Activated naive CD4-positive, alpha-beta T cell treated with anti-CD3 and anti-CD28 coated beads, Interleukin-2, amount 50 U/mL, for 72 hours (primary cell): ENCODE measurements around the gene RIC3. TPM values are rescaled to one million over a fixed set of nuclear protein-coding genes. Genes with fewer than 3 reads are reported as not detected.

Source experiments
- ATAC-seq, 2 donors: fragments of 150-1000 bp; cut with Tn5 transposase; 2 replicates each; pipeline ENCODE4 v1.10.0; 2021; ENCODE audit warnings: mild to moderate bottlenecking in 2 of 2, moderate library complexity in 2 of 2
- DNase-seq, 2 donors: peaks; one replicate each; pipeline ENCODE4 v3.0.0; 2021 to 2022; ENCODE audit warnings: low spot score in 2 of 2
- H3K27ac Mint-ChIP-seq, 2 donors: one replicate each; pipeline ENCODE4 v1.8.0; 2022; ENCODE audit warnings: mild to moderate bottlenecking in 2 of 2, mixed read lengths in 2 of 2
- H3K36me3 Mint-ChIP-seq, 2 donors: one replicate each; pipeline ENCODE4 v1.8.0; 2022; ENCODE audit warnings: mixed read lengths in 2 of 2
- H3K9me3 Mint-ChIP-seq, 2 donors: one replicate each; pipeline ENCODE4 v1.8.0; 2022; ENCODE audit warnings: mixed read lengths in 2 of 2
- total RNA-seq, 2 donors: library from RNA; stranded (reverse); gene quantifications; one replicate each; pipeline ENCODE4 v1.2.3, GENCODE V29; 2022

RIC3 gene
- total RNA-seq, 2 donors from 2014 or later, result 12.1 to 19.7 TPM

GRCh38 chr11:8068605-8069221, 100.1 kb downstream of the RIC3 start:
- no peaks in the 10 kb centered on the region for H3K36me3 Mint-ChIP-seq
- H3K27ac Mint-ChIP-seq, result peak overlapping the region in 1 of 2 donors; percentile 40
- DNase-seq, result peak in 1 of 2 donors; percentile 33
- no peaks in the 10 kb centered on the region for H3K9me3 Mint-ChIP-seq
- no peak for ATAC-seq

GRCh38 chr11:8067929-8068575, 100.8 kb downstream of the RIC3 start:
- Mint-ChIP-seq H3K36me3 (no peaks in the 10 kb centered on the region), H3K27ac (no peak overlapping the region), H3K9me3 (no peaks in the 10 kb centered on the region)
- peak in 1 of 2 donors; percentile 50 for DNase-seq
- ATAC-seq, result no peak

GRCh38 chr11:8067567-8067928, 101.3 kb downstream of the RIC3 start:
- DNase-seq (peak in 1 of 2 donors; percentile 14), ATAC-seq (no peak)
- no peaks in the 10 kb centered on the region for H3K36me3 Mint-ChIP-seq
- H3K9me3 Mint-ChIP-seq, result no peaks in the 10 kb centered on the region
- no peak overlapping the region for H3K27ac Mint-ChIP-seq

- ATAC-seq, result no peak
- no peaks in the 10 kb centered on the region for H3K9me3 Mint-ChIP-seq
- peak in 1 of 2 donors; percentile 45 for DNase-seq
- no peak overlapping the region for H3K27ac Mint-ChIP-seq
- H3K36me3 Mint-ChIP-seq, result no peaks in the 10 kb centered on the region
Observed at GRCh38 chr11:8066911-8067455, 101.8 kb downstream of the RIC3 start.

GRCh38 chr11:8066036-8066910, 102.6 kb downstream of the RIC3 start:
- peak in 1 of 2 donors; percentile 48 for DNase-seq
- ATAC-seq, result no peak
- H3K9me3 Mint-ChIP-seq, result no peaks in the 10 kb centered on the region
- no peak overlapping the region for H3K27ac Mint-ChIP-seq
- H3K36me3 Mint-ChIP-seq, result no peaks in the 10 kb centered on the region

GRCh38 chr11:8065031-8065430, 103.8 kb downstream of the RIC3 start:
- no peaks in the 10 kb centered on the region for H3K9me3 Mint-ChIP-seq
- H3K36me3 Mint-ChIP-seq, result no peaks in the 10 kb centered on the region
- no peak for ATAC-seq
- DNase-seq, result peak in 1 of 2 donors; percentile 25
- H3K27ac Mint-ChIP-seq, result no peak overlapping the region

- ATAC-seq, result no peak
- no peaks in the 10 kb centered on the region for H3K36me3 Mint-ChIP-seq
- H3K9me3 Mint-ChIP-seq, result no peaks in the 10 kb centered on the region
- H3K27ac Mint-ChIP-seq, result no peak overlapping the region
- DNase-seq, result peak in 1 of 2 donors; percentile 11
Observed at GRCh38 chr11:8063324-8063723, 105.5 kb downstream of the RIC3 start.

GRCh38 chr11:8062781-8063257, 106.0 kb downstream of the RIC3 start:
- no peaks in the 10 kb centered on the region for H3K9me3 Mint-ChIP-seq
- no peak overlapping the region for H3K27ac Mint-ChIP-seq
- no peaks in the 10 kb centered on the region for H3K36me3 Mint-ChIP-seq
- DNase-seq (peak in 1 of 2 donors; percentile 31), ATAC-seq (no peak)

GRCh38 chr11:8061555-8062428, 107.0 kb downstream of the RIC3 start:
- Mint-ChIP-seq H3K9me3 (no peaks in the 10 kb centered on the region), H3K27ac (peak overlapping the region in 1 of 2 donors; percentile 50), H3K36me3 (no peaks in the 10 kb centered on the region)
- ATAC-seq (no peak), DNase-seq (peak in 1 of 2 donors; percentile 33)

GRCh38 chr11:8060801-8061554, 107.8 kb downstream of the RIC3 start:
- H3K27ac Mint-ChIP-seq, result no peak overlapping the region
- ATAC-seq, result peak in 1 of 2 donors; percentile 32
- no peaks in the 10 kb centered on the region for H3K36me3 Mint-ChIP-seq
- no peaks in the 10 kb centered on the region for H3K9me3 Mint-ChIP-seq
- peak in 1 of 2 donors; percentile 43 for DNase-seq

GRCh38 chr11:8060146-8060719, 108.6 kb downstream of the RIC3 start:
- Mint-ChIP-seq H3K36me3 (no peaks in the 10 kb centered on the region), H3K27ac (no peak overlapping the region), H3K9me3 (no peaks in the 10 kb centered on the region)
- ATAC-seq (no peak), DNase-seq (peak in 1 of 2 donors; percentile 47)

GRCh38 chr11:8059571-8060011, 109.2 kb downstream of the RIC3 start:
- Mint-ChIP-seq H3K36me3 (no peaks in the 10 kb centered on the region), H3K27ac (peak overlapping the region in 1 of 2 donors; percentile 86), H3K9me3 (no peaks in the 10 kb centered on the region)
- peak in 1 of 2 donors; percentile 37 for DNase-seq
- no peak for ATAC-seq

GRCh38 chr11:8059030-8059429, 109.8 kb downstream of the RIC3 start:
- H3K9me3 Mint-ChIP-seq, result no peaks in the 10 kb centered on the region
- no peaks in the 10 kb centered on the region for H3K36me3 Mint-ChIP-seq
- ATAC-seq (no peak), DNase-seq (no peak)
- H3K27ac Mint-ChIP-seq, result peak overlapping the region in 1 of 2 donors; percentile 10

- ATAC-seq, result no peak
Observed at GRCh38 chr11:8058216-8058615, 110.6 kb downstream of the RIC3 start.

More at GRCh38 chr11:8058216-8058615, 110.6 kb downstream of the RIC3 start:
- no peaks in the 10 kb centered on the region for H3K9me3 Mint-ChIP-seq
- DNase-seq, result no peak
- no peak overlapping the region for H3K27ac Mint-ChIP-seq
- H3K36me3 Mint-ChIP-seq, result no peaks in the 10 kb centered on the region
